MCF 10A (cell line): ENCODE measurements around the gene PODNL1. TPM values are rescaled to one million over a fixed set of nuclear protein-coding genes. Genes with fewer than 3 reads are reported as not detected.

Experiments used
- BruUV-seq: library from RNA; stranded (reverse); fragments of 400-500 nt; replicated peaks from 2 replicates; lab custom pipeline; 2021; lab: Mats Ljungman, UMichigan
- CTCF ChIA-PET: fragments of 300-600 bp; sonication (Branson Sonifier 250); formaldehyde crosslinking; extraction: SDS; loops from one replicate; lab custom pipeline; 2021; ENCODE audit warnings: antibody characterized with exemption, inconsistent platforms; lab: Yijun Ruan, JAX
- POLR2A ChIA-PET: fragments of 300-600, 350-650 bp; sonication (Branson Sonifier 250); formaldehyde crosslinking; extraction: SDS; loops from one replicate; lab custom pipeline; 2020; ENCODE audit warnings: antibody characterized with exemption, inconsistent platforms; lab: Yijun Ruan, JAX
- DNase-seq: peaks from one replicate; pipeline ENCODE4 v3.0.0-alpha.2; 2018; ENCODE audit not compliant: unreplicated experiment
- H3K27ac Mint-ChIP-seq: one replicate; pipeline ENCODE4 v1.8.0; 2022; ENCODE audit warnings: mild to moderate bottlenecking, low read depth, mixed read lengths; ENCODE audit not compliant: unreplicated experiment
- H3K27me3 Mint-ChIP-seq: one replicate; pipeline ENCODE4 v1.8.0; 2022; ENCODE audit warnings: mixed read lengths; ENCODE audit not compliant: insufficient read depth, unreplicated experiment
- H3K36me3 Mint-ChIP-seq: one replicate; pipeline ENCODE4 v1.8.0; 2022; ENCODE audit warnings: mild to moderate bottlenecking, moderate library complexity, mixed read lengths; ENCODE audit not compliant: insufficient read depth, unreplicated experiment
- H3K4me1 Mint-ChIP-seq: one replicate; pipeline ENCODE4 v1.8.0; 2022; ENCODE audit warnings: mixed read lengths; ENCODE audit not compliant: insufficient read depth, unreplicated experiment
- H3K4me3 Mint-ChIP-seq: one replicate; pipeline ENCODE4 v1.8.0; 2022; ENCODE audit warnings: mild to moderate bottlenecking, moderate library complexity, mixed read lengths; ENCODE audit not compliant: unreplicated experiment
- H3K9me3 Mint-ChIP-seq: one replicate; pipeline ENCODE4 v1.8.0; 2022; ENCODE audit warnings: mixed read lengths; ENCODE audit not compliant: unreplicated experiment
- intact Hi-C: fragments of 100-400 bp; cut with micrococcal nuclease; formaldehyde crosslinking; loops from 2 replicates; pipeline ENCODE4 v1.14.1; 2022
- total RNA-seq: library from RNA; stranded (reverse); gene quantifications from 2 replicates; pipeline ENCODE4 v1.2.3, GENCODE V29; 2022
- TF ChIP-seq, protein P1 (sequence below): fragments of 200-600 bp; IDR thresholded peaks from one replicate; pipeline ENCODE4 v1.8.0; 2022; ENCODE audit warnings: antibody characterized with exemption, mild to moderate bottlenecking; ENCODE audit not compliant: unreplicated experiment

PODNL1 gene
- total RNA-seq, 1 experiment from 2014 or later, result 0.51 TPM

DNA sequence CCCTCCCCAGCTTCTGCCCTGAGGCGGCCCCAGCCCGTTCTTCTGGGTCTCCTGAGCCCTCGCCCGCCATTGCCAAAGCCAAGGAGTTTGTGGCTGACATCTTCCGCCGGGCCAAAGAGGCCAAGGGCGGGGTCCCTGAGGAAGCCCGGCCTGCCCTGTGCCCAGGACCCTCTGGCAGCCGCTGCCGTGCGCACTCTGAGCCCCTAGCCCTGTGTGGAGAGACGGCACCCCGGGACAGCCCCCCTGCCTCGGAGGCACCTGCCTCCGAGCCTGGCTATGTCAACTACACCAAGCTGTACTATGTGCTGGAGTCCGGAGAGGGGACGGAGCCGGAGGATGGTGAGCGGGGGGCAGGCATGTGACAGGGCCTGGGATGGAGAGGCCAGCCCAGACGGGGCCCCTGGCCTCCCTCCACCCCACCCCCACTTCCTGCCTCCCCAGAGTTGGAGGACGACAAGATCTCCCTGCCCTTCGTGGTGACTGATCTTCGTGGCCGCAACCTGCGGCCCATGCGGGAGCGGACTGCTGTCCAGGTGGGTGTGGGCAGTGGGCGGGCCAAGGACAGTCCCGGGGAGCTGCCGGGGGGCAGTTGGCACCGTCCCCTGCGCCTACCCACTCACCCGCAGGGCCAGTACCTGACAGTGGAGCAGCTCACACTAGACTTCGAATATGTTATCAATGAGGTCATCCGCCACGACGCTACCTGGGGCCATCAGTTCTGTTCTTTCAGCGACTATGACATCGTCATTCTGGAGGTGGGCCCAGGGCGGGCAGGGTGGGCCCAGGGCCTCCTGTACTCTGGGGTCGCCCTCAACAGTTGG lies 21.1 kb upstream of the PODNL1 start:
- no TSS peak for BruUV-seq
- CTCF ChIA-PET, result interaction anchor here (0.6 kb wide), 2 partner anchors 19 to 20 kb away, joined by 3 to 5 read pairs; no protein-coding TSS in a partner anchor

DNA sequence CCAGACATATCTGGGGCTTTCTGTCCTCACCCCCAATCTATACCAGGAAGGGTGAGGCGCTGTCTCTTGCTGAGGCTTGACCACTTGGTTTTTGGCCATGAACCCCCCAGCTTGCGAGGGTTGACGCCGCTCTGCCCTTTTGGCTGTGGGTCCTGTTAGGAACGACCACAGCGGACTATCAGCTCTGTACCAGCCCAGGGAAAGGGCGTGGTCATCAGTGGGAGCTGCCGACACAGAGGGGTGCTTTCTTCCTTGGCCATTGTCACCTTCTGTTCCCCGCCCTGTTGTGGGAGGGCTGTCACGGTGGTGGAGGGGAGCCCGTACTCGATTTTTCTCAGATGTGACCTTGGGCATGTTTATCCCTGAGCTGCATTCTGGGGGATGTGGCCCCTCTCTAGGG lies 19.8 kb upstream of the PODNL1 start:
- peaks cover 44% of the 10 kb centered on the region for H3K36me3 Mint-ChIP-seq
- BruUV-seq, result no TSS peak
- DNase-seq, result no peak
- H3K4me3 Mint-ChIP-seq, result no peak overlapping the region
- TF ChIP-seq, protein P1, sequence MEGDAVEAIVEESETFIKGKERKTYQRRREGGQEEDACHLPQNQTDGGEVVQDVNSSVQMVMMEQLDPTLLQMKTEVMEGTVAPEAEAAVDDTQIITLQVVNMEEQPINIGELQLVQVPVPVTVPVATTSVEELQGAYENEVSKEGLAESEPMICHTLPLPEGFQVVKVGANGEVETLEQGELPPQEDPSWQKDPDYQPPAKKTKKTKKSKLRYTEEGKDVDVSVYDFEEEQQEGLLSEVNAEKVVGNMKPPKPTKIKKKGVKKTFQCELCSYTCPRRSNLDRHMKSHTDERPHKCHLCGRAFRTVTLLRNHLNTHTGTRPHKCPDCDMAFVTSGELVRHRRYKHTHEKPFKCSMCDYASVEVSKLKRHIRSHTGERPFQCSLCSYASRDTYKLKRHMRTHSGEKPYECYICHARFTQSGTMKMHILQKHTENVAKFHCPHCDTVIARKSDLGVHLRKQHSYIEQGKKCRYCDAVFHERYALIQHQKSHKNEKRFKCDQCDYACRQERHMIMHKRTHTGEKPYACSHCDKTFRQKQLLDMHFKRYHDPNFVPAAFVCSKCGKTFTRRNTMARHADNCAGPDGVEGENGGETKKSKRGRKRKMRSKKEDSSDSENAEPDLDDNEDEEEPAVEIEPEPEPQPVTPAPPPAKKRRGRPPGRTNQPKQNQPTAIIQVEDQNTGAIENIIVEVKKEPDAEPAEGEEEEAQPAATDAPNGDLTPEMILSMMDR, result no peak
- no peaks in the 10 kb centered on the region for H3K27me3 Mint-ChIP-seq
- no peak overlapping the region for H3K27ac Mint-ChIP-seq
- H3K9me3 Mint-ChIP-seq, result no peaks in the 10 kb centered on the region
- ChIA-PET CTCF (no interaction called here), POLR2A (no interaction called here)
- H3K4me1 Mint-ChIP-seq, result peaks cover 9% of the 10 kb centered on the region
- intact Hi-C loops, result no loop called here

More for the DNA sequence above, 21.1 kb upstream of the PODNL1 start:
- Mint-ChIP-seq H3K27ac (no peak overlapping the region), H3K9me3 (no peaks in the 10 kb centered on the region), H3K4me3 (no peak overlapping the region), H3K4me1 (no peaks in the 10 kb centered on the region), H3K36me3 (peaks cover 47% of the 10 kb centered on the region), H3K27me3 (no peaks in the 10 kb centered on the region)
- no peak for DNase-seq
- intact Hi-C loops, result no loop called here
- TF ChIP-seq, protein P1, result no peak
- POLR2A ChIA-PET, result no interaction called here

DNA sequence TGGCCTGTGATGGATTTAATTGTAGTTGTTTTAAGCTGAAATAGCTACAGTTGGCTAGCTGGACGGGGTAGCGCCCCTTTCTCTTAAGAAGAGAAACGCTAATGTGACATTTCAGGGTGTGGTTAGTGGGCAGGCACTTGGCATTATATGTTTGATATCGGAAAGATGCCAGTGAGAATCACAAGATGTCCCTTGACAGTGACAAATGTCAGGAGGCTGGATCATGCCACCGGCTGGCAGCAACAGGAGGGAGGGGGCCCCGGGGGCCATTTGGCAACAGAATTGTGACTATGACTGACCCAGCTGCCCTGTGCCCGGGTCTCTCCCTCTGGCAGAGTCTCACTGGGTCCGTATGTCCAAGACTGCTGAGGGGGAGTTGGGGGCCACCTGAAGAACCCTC lies 18.8 kb upstream of the PODNL1 start:
- Mint-ChIP-seq H3K27ac (no peak overlapping the region), H3K36me3 (peaks cover 49% of the 10 kb centered on the region), H3K9me3 (no peaks in the 10 kb centered on the region), H3K27me3 (no peaks in the 10 kb centered on the region), H3K4me1 (peaks cover 9% of the 10 kb centered on the region), H3K4me3 (no peak overlapping the region)
- BruUV-seq, result no TSS peak
- TF ChIP-seq, protein P1, result no peak
- DNase-seq, result no peak
- ChIA-PET CTCF (interaction anchor here (0.7 to 1.1 kb wide), 2 partner anchors 96 to 104 kb away, joined by 3 read pairs; no protein-coding TSS in a partner anchor), POLR2A (interaction anchor here (0.7 kb wide), 1 partner anchor 35 kb away, joined by 3 read pairs; no protein-coding TSS in a partner anchor)
- intact Hi-C loops, result no loop called here

DNA sequence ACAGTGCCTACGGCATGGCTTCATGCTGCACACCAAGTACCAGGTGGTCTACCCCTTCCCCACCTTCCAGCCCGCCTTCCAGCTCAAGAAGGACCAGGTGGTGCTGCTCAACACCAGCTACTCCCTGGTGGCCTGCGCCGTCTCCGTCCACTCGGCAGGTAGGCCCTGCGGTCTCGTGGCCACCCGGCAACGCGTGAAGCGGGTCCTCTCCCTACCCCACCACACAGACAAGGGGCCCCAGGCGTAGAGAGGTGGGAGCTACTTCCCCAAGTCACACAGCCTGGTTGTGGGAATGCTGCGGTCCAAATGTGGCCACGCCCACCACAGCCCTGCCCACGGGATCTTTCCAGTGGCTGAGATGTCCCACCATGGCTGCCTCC lies 18.1 kb upstream of the PODNL1 start:
- CTCF ChIA-PET, result interaction anchor here (1.1 kb wide), 1 partner anchor 97 kb away, joined by 3 read pairs; no protein-coding TSS in a partner anchor
- BruUV-seq, result no TSS peak
- Mint-ChIP-seq H3K4me3 (no peak overlapping the region), H3K4me1 (peaks cover 9% of the 10 kb centered on the region), H3K27ac (no peak overlapping the region), H3K9me3 (no peaks in the 10 kb centered on the region), H3K36me3 (peaks cover 46% of the 10 kb centered on the region), H3K27me3 (no peaks in the 10 kb centered on the region)
- intact Hi-C loops, result no loop called here
- POLR2A ChIA-PET, result no interaction called here
- TF ChIP-seq, protein P1, result no peak
- DNase-seq, result no peak
